Measurements from ENCODE around the gene PARP12. TPM values are rescaled to one million over a fixed set of nuclear protein-coding genes. Genes with fewer than 3 reads are reported as not detected.

The PARP12 gene
- total and polyA plus RNA-seq, 8 donors = 10.8 to 34.8 (median 22.3) TPM

DNA sequence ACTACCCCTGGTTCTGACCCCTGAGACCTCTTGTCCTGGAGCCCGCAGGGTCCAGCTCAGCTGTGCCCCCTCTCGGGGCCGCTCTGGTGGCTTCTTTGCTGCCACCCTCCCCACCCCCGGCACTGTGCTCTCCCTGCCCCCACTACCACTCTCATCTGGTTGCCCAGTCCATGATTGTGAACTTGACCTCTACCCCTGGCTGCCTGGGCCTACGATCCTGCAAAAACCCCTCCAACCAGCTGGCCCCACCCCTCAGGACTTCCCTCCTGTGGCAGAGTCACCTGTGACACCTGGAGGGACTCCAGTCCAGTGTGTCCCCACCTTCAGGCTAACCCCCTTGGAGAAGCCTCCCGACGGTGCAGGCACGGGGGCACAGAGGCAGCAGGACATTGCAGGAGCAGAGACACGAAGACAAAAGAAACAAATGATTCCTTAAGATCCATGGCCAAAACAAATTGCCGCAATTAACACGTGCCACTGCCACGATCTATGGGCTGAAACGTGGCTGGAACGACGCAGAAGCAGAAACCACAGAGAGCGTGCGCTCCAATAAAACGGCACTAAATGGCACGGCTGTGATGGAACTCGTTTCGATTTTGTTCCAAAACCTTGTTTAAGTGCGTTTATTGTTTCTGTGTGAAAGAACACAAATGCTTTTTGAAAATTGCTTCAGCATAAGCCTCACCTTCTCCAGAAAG is 72.0 kb downstream of the PARP12 start:
- Histone ChIP-seq H3K9me3 (no peaks in the 10 kb centered on the region), H3K4me1 (no peaks in the 10 kb centered on the region), H3K36me3 (no peaks in the 10 kb centered on the region), H3K27ac (no peak overlapping the region), H3K4me3 (no peak overlapping the region), H3K27me3 (no peaks in the 10 kb centered on the region)
- DNase-seq = no peak
- intact Hi-C loops (cut with DNase I) = loop anchor here in 1 of 3 donors (10.0 kb wide), 1 partner anchor 216 kb away; the partner anchor contains the start of gene HIPK2
- TF ChIP-seq, protein P1, sequence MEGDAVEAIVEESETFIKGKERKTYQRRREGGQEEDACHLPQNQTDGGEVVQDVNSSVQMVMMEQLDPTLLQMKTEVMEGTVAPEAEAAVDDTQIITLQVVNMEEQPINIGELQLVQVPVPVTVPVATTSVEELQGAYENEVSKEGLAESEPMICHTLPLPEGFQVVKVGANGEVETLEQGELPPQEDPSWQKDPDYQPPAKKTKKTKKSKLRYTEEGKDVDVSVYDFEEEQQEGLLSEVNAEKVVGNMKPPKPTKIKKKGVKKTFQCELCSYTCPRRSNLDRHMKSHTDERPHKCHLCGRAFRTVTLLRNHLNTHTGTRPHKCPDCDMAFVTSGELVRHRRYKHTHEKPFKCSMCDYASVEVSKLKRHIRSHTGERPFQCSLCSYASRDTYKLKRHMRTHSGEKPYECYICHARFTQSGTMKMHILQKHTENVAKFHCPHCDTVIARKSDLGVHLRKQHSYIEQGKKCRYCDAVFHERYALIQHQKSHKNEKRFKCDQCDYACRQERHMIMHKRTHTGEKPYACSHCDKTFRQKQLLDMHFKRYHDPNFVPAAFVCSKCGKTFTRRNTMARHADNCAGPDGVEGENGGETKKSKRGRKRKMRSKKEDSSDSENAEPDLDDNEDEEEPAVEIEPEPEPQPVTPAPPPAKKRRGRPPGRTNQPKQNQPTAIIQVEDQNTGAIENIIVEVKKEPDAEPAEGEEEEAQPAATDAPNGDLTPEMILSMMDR (IDR thresholded peaks at IDR 0.05) = no peak
- whole genome bisulfite sequencing, 2 donors = 90 to 93% methylated on average over 22 of the region's 22 CpGs
- no peak for FAIRE-seq
- ATAC-seq = no peak

DNA sequence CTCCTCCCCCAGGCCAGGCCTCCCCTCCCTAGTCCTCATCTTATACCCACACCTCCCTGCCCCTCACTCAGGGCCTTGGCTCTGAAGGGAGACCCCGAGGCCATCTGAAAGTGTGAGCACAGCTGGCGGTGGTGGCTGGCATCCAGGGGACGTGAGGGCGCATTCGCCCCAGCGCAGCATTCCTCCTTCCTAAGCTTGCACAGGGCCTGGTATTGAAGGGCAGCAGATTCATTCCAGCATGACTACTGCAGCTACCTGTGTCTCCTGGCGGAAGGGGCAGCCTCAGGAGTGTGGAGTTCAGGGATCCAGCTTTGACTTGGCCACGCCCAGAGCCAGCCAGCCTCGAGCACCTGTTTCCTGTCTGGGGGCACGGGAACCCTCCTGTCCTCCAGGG is 72.6 kb downstream of the PARP12 start:
- Histone ChIP-seq H3K9me3 (no peaks in the 10 kb centered on the region), H3K36me3 (no peaks in the 10 kb centered on the region), H3K27ac (no peak overlapping the region), H3K4me1 (no peaks in the 10 kb centered on the region), H3K4me3 (no peak overlapping the region), H3K27me3 (no peaks in the 10 kb centered on the region)
- TF ChIP-seq, protein P1 (IDR thresholded peaks at IDR 0.05) = no peak
- DNase-seq = no peak
- 84 to 88% methylated on average over 10 of the region's 10 CpGs for WGBS, 2 donors
- intact Hi-C loops (cut with DNase I) = loop anchor here in 1 of 3 donors (10.0 kb wide), 1 partner anchor 215 kb away; the partner anchor contains the start of gene HIPK2
- no peak for FAIRE-seq
- ATAC-seq = no peak

DNA sequence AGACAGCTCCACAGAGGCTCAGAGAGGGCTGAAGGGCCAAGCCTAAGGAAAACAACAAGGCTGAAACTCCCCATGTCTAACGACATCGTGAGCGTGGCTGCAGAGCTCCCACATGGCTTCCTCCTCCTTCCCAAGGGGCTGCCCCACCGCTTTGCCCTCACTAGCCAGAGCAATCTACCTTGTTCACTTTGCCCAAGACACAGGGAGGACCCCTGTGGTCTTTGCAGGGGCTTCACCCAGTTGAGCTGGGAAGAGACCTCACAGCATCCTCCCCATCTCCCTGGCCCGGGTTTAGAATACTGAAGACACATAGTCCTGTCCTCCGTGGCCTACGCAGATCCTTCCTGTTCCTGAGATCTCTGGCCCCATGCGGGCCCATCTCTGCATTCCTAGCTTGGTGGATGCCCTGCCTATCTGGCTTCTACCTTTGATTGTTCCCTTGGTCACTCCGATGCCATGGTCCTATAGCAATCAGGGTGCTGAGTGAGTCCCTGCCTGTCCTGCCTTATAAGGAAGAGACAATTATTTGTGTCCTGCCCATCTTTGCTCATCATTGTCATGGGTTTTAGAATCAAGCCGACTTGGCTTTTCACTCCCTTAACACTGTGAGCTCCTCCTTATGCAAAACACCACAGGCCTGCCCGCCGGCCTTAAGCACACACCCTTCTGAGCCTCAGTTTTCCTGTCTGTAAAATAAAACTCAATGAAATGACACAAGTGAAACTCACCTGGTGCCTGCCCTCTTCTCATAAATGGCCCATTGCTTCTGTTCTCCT is 73.2 kb downstream of the PARP12 start:
- 90 to 93% methylated on average over 12 of the region's 12 CpGs for WGBS, 2 donors
- H3K4me1 ChIP-seq = no peaks in the 10 kb centered on the region
- H3K4me3 ChIP-seq = no peak overlapping the region
- TF ChIP-seq, protein P1 (IDR thresholded peaks at IDR 0.05) = no peak
- intact Hi-C loops (cut with DNase I) = loop anchor here in 1 of 3 donors (10.0 kb wide), 1 partner anchor 215 kb away; the partner anchor contains the start of gene HIPK2
- ATAC-seq (no peak), DNase-seq (no peak), FAIRE-seq (no peak)
- no peak overlapping the region for H3K27ac ChIP-seq
- H3K27me3 ChIP-seq = no peaks in the 10 kb centered on the region
- H3K9me3 ChIP-seq = no peaks in the 10 kb centered on the region
- H3K36me3 ChIP-seq = no peaks in the 10 kb centered on the region

DNA sequence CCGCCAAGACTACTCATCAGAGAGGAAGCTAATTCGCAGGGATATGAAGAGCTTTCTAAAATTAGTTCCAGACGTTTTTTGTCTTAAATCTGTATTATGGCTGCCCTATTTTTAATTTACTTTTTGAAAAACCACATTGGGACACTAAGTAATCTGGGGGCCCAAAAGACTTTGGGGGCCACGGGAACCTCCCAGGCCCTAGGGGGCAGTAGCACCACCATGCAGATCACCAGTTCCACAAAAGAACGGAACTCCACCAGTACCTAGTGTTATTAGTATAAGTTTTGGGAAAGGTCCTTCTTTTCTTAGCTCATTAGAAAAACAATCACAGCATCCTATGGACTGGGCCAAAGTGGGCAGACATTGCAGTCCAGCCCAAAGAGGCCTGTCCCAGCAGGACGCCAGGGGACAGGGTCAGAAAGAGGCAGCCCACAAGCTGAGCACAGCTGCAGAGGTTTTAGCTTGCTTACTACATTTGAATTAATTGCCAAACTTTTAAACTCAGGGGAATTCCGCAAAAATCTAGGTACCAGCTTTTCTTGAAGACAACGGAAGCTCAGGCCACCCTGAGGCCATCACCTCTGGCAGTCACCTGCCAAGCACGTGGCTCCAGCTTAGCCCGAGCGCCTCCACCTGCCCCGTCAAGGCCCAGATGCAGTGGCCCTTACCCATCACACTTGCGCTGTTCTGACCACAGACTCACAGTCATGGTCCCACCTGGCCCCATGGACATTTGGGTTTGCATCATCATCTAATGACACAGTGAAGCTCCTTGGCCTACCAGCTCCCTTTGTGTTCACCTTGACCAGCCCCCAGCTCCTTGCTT is 74.8 kb downstream of the PARP12 start:
- Histone ChIP-seq H3K9me3 (no peaks in the 10 kb centered on the region), H3K4me1 (no peaks in the 10 kb centered on the region), H3K27me3 (no peaks in the 10 kb centered on the region), H3K36me3 (no peaks in the 10 kb centered on the region), H3K4me3 (no peak overlapping the region), H3K27ac (no peak overlapping the region)
- FAIRE-seq (no peak), ATAC-seq (no peak), DNase-seq (no peak)
- TF ChIP-seq, protein P1 (IDR thresholded peaks at IDR 0.05) = no peak
- 81 to 83% methylated on average over 13 of the region's 13 CpGs for WGBS, 2 donors
- intact Hi-C loops (cut with DNase I) = no loop called here

Data from pancreas (tissue), 10 donors.